NOMO-1 treated with dmso at 0.1 percent for 144 hours (cell line): Measurements from ENCODE around the gene LRRC8E.

Experiments used
- DNase-seq: peaks from one replicate; lab custom pipeline; 2025; ENCODE audit not compliant: unreplicated experiment; lab: John Stamatoyannopoulos, UW

LRRC8E gene

DNA sequence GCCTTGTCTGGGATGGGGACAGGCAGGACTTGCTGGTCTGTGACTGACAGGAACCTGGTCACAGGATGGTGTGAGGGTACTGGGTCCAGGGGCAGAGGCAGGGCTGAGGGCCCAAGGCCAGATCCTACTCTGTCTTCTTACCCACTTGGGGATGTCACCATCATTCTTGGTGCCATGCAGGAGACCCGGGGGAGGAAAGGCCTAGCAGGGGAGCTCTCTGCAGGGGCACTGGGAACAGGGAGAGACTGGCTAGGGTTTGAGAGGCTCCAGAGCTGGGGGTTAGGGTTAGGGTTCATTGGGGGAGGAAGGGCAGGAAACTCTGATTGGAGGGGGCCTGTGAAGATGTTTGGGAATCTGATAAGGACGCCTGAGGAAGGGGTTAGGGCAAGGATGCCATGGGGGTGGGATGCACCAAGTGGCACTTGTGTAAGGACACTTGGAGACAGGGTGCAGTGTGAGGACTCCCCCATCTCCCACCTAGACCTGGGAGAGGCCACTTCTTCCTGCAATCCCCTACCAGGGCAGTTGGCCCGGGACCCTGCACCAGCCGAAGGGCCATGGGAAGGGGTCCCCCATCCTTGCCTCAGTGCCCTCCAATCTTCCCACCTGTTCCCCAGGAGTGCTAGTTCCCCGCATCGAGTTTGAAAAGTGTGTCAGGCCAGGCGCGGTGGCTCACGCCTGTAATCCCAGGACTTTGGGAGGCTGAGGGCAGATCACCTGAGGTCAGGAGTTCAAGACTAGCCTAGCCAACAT, 21.0 kb upstream of the LRRC8E start:
- DNase-seq, result no peak

GRCh38 chr19:7868326-7868670, 20.0 kb upstream of the LRRC8E start:
- DNase-seq, result no peak

GRCh38 chr19:7868671-7869452, 19.4 kb upstream of the LRRC8E start:
- DNase-seq, result peak; percentile 84

DNA sequence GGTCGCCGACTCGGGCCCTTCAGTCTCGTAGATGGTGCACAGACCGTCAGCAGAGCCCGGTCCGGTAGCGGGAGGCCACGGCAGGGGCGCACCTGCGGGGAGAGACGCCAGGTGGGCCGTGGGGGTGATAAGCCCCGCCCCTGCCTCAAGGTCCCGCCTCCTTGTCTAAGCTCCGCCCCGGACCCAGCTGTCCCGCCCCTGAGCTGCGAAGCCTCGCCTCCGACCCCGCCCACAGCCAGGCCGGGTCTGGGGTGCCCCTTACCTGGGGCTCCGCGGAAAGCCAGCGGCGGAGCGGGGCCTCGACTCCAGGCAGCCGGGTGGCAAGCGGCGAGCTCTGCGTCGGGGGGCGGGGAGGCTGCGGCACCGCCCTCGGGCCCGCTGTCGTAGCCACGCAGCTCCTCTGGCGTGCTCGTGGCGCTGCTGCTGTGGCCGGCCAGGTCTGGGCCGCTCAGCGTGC, 18.8 kb upstream of the LRRC8E start:
- peak; percentile 54 for DNase-seq

- DNase-seq, result peak; percentile 64
Measured at GRCh38 chr19:7869910-7870511, 18.3 kb upstream of the LRRC8E start.

GRCh38 chr19:7870571-7871436, 17.5 kb upstream of the LRRC8E start:
- peak; percentile 81 for DNase-seq

- DNase-seq, result peak; percentile 91
Measured at GRCh38 chr19:7871437-7872305, 16.6 kb upstream of the LRRC8E start.

- no peak for DNase-seq
Measured at GRCh38 chr19:7872306-7873204, 15.8 kb upstream of the LRRC8E start.

DNA sequence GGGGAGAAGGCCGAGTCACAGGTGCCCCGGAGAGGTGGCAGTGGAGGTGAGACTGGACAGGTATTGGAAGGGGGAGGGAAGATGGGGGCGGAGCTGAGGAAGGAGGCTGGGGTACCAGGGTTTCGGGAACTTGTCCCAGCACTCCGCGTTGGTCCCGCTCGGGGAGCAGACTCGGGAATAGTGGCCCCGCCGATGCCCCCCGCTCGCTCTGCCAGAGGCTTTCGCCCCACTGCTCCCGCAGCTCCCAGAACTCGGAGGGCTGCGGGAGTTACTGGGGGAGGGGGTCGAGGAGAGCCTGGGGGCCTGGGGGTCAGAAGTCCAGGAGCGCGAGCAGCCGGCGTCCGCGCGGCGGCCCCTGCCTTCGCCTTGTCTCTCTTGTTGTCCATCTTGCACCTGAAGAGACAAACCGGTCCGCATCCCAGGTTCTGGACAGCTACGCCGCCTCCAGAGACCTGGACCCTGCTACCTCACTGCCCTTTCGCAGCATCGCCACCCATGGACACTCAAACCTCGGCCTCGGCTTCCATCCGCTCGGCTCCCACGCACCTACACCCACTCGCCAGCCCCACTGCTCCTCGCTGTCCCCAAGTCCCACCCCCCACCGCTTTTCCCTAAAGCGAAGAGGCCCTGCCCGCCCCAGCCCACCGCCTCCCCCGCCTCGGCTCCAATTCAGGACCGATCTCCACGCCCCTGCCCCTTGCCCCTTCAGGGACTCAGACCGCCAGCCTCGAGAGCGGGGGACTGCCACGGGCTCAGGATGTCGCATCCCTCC, 14.8 kb upstream of the LRRC8E start:
- DNase-seq, result no peak

- DNase-seq, result no peak
Measured at GRCh38 chr19:7874076-7874896, 14.0 kb upstream of the LRRC8E start, which contains the start of gene PRR36. TSS of gene PRR36 (minus strand) at chr19:7874390. CDS start at chr19:7873689, 701 bp downstream.

DNA sequence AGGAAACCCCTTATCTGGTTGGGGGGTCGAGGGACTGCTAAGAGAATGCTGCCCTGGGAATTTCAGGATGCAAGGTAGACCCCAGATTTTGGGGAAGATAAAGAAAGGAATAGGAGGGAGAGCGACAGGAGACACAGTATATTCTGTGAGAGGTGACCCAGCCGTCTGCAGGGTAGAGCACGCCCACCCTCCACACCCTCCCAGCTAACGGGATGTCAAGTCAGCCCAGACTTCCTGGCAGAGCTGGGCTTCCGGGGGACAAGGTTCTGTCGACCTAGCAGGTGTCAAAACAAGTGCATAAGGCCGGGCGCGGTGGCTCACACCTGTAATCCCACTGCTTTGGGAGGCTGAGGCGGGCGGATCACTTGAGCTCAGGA, 13.4 kb upstream of the LRRC8E start:
- DNase-seq, result no peak

GRCh38 chr19:7877249-7877836, 11.0 kb upstream of the LRRC8E start:
- no peak for DNase-seq

GRCh38 chr19:7879111-7879807, 9.1 kb upstream of the LRRC8E start:
- no peak for DNase-seq

GRCh38 chr19:7879836-7880235, 8.5 kb upstream of the LRRC8E start:
- DNase-seq, result no peak

GRCh38 chr19:7881910-7882309, 6.4 kb upstream of the LRRC8E start:
- DNase-seq, result no peak

GRCh38 chr19:7883105-7883504, 5.2 kb upstream of the LRRC8E start:
- DNase-seq, result no peak
